ENCODE results near the gene SLC2A5. TPM values are rescaled to one million over a fixed set of nuclear protein-coding genes. Genes with fewer than 3 reads are reported as not detected.

Gene SLC2A5
- total RNA-seq, 1 experiment from 2014 or later: not detected

DNA sequence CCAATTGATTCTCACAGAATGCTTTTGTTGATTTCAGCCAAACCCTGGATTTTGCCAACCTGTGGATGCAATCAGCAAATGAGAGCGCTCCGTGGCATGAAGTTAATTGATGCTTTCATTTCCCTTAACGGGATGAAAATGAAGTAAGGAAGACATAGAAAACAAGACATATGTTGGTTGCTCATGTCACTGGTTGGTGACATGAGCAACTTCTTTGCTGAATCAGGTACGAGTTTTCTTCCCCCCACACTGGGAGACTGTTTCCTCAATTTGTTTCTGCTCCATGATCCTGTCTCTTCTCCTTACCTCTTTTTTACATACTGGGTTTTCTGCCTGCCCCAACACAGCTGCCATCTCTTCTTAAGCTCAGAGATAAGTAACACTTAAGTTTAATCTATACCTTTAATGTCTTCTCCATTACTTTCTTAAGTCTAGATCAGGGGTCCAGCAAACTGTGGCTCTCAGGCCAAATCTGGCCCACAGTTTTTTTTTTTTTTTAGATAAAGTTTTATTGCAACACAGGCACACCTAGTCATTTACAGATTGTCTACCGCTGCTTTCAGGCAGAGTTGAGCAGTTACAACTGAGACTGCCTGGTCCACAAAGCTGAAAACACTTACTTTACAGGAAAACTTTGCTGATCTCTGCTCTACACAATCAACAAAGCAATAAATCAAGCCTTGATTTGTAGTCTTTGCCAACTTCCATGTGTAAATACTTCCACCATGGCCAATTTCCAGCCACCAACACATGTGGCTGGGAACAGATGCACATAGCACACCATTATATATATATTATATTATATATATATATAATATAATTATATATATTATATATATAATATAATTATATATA, 46.1 kb upstream of the SLC2A5 start:
- Histone ChIP-seq H3K36me3 (ENCODE audit: low read depth, low read length) (no peaks in the 10 kb centered on the region), H2AFZ (ENCODE audit: low read length) (no peak overlapping the region), H3K27me3 (ENCODE audit: low read length) (no peaks in the 10 kb centered on the region), H4K20me1 (ENCODE audit: low read length) (no peaks in the 10 kb centered on the region), H3F3A (ENCODE audit: low read length, unreplicated experiment) (no peaks in the 10 kb centered on the region), H3K9me2 (replicated peaks; ENCODE audit: low read length) (no peaks in the 10 kb centered on the region), H3K9ac (ENCODE audit: low read length) (no peak overlapping the region), H3K9me3 (ENCODE audit: low read length) (no peaks in the 10 kb centered on the region), H3K27ac (ENCODE audit: low read length) (no peak overlapping the region), H3K4me1 (ENCODE audit: insufficient read depth, low read length) (peaks cover 26% of the 10 kb centered on the region), H3K4me2 (ENCODE audit: low read length) (no peak overlapping the region), H3K4me3 (ENCODE audit: low read length) (no peak overlapping the region), H3K79me2 (ENCODE audit: low read length) (peaks cover 5% of the 10 kb centered on the region)
- no peak for TF ChIP-seq EZH2phosphoT487 (IDR thresholded peaks at IDR 0.05; ENCODE audit: borderline replicate concordance, low read length)
- TF ChIP-seq, protein P1, sequence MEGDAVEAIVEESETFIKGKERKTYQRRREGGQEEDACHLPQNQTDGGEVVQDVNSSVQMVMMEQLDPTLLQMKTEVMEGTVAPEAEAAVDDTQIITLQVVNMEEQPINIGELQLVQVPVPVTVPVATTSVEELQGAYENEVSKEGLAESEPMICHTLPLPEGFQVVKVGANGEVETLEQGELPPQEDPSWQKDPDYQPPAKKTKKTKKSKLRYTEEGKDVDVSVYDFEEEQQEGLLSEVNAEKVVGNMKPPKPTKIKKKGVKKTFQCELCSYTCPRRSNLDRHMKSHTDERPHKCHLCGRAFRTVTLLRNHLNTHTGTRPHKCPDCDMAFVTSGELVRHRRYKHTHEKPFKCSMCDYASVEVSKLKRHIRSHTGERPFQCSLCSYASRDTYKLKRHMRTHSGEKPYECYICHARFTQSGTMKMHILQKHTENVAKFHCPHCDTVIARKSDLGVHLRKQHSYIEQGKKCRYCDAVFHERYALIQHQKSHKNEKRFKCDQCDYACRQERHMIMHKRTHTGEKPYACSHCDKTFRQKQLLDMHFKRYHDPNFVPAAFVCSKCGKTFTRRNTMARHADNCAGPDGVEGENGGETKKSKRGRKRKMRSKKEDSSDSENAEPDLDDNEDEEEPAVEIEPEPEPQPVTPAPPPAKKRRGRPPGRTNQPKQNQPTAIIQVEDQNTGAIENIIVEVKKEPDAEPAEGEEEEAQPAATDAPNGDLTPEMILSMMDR (conservative IDR thresholded peaks at IDR 0.05; ENCODE audit: low read depth, low read length): no peak
- no peak for TF ChIP-seq EZH2 (IDR thresholded peaks at IDR 0.05; ENCODE audit: low read length, unreplicated experiment)
- ChIA-PET POLR2A (ENCODE audit: unreplicated experiment) (no interaction called here), CTCF (interaction anchor here (0.6 kb wide), 1 partner anchor 57 kb away, joined by 3 read pairs; no protein-coding TSS in a partner anchor)
- ATAC-seq: no peak
- no TSS peak for BruUV-seq (replicated peaks)
- DNase-seq: no peak
- intact Hi-C loops (cut with micrococcal nuclease): no loop called here

GRCh38 chr1:9112961-9113880, 43.8 kb upstream of the SLC2A5 start:
- Histone ChIP-seq H3K9me3 (ENCODE audit: low read length) (no peaks in the 10 kb centered on the region), H3K9me2 (replicated peaks; ENCODE audit: low read length) (no peaks in the 10 kb centered on the region), H2AFZ (ENCODE audit: low read length) (no peak overlapping the region), H3K36me3 (ENCODE audit: low read depth, low read length) (no peaks in the 10 kb centered on the region), H4K20me1 (ENCODE audit: low read length) (no peaks in the 10 kb centered on the region), H3K27ac (ENCODE audit: low read length) (peak overlapping the region; percentile 95), H3K4me2 (ENCODE audit: low read length) (peak overlapping the region; percentile 35; the same call in 1 of the 2 replicates), H3K79me2 (ENCODE audit: low read length) (peaks cover 3% of the 10 kb centered on the region; the same call in 1 of the 2 replicates), H3K4me1 (ENCODE audit: insufficient read depth, low read length) (peaks cover 26% of the 10 kb centered on the region), H3F3A (ENCODE audit: low read length, unreplicated experiment) (no peaks in the 10 kb centered on the region), H3K27me3 (ENCODE audit: low read length) (no peaks in the 10 kb centered on the region), H3K4me3 (ENCODE audit: low read length) (no peak overlapping the region), H3K9ac (ENCODE audit: low read length) (peak overlapping the region; percentile 68)
- DNase-seq (peak; percentile 62), ATAC-seq (peak; percentile 64)
- CTCF ChIA-PET: interaction anchor here (0.6 kb wide), 1 partner anchor 16 kb away, joined by 4 read pairs; no protein-coding TSS in a partner anchor
- TF ChIP-seq EZH2 (IDR thresholded peaks at IDR 0.05; ENCODE audit: low read length, unreplicated experiment) (no peak), EZH2phosphoT487 (IDR thresholded peaks at IDR 0.05; ENCODE audit: borderline replicate concordance, low read length) (no peak)
- TF ChIP-seq, protein P1 (conservative IDR thresholded peaks at IDR 0.05; ENCODE audit: low read depth, low read length): no peak
- no TSS peak for BruUV-seq (replicated peaks)
- intact Hi-C loops (cut with micrococcal nuclease): loop anchor here (2.0 kb wide), 1 partner anchor 14 kb away; no protein-coding TSS in a partner anchor
- POLR2A ChIA-PET (ENCODE audit: unreplicated experiment): no interaction called here

All from PC-3 (cell line).